Fibroblast of peridontal ligament (primary cell): ENCODE measurements around the gene HCK.

Source experiments
- DNase-seq: peaks from one replicate; pipeline ENCODE4 v3.0.0-alpha.2; 2010; ENCODE audit errors: extremely low read depth

HCK gene

DNA sequence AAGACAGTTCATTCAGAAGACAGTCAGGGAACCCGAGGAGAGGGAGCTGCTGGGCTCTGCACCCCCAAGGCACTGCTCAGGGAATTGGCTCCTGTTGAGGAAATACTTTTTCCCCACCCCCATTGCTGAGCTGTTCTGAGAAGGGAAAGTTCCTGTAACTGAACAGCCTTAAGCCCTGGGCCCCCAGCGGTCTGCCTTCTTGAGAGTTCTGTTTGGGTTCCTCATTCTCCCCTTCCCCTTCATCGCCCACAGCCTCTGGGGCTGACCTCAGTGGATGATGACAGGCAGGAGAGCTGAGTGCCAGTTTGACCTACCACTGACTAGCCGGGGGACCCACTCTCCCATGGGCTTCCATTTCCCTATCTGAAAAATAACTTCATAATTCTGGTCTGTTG lies 10.7 kb downstream of the HCK start:
- no peak for DNase-seq

DNA sequence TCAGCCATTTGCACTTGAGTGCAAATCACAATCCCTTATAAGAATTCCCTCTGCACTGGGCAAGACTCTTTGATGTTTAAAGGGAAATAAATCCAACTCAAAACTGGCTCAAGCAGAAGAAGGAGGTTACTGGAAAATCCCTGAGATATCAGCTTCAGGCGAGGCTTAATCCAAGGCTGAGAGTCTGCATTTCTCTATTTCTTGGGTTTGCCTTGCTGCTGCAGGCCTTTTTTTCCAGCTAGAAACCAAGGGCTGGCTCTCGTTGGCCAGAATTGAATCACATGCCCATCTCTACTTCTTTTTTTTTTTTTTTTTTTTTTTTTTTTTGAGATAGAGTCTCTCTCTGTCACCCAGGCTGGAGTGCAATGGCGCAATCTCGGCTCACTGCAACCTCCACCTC lies 11.7 kb downstream of the HCK start:
- no peak for DNase-seq

DNA sequence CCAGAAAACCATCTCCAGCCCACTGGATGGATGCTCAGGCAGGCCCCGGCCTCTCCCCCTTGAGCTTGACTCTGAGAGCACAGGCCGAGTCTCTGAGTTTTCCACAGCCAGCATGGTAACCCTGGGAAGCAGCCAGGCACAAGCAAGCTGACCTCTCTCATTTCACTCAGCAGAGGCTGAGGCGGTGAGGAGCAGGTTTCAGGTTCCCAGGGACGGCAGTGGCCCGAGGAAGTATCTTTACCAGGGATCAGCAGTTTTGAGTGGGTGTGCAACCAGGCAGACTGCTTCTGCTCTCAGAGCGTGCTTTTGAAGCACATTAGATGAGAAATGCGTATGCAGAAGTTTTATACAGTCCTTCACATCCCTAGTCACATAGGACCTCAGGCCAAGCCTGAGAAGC lies 12.6 kb downstream of the HCK start:
- DNase-seq, result no peak

DNA sequence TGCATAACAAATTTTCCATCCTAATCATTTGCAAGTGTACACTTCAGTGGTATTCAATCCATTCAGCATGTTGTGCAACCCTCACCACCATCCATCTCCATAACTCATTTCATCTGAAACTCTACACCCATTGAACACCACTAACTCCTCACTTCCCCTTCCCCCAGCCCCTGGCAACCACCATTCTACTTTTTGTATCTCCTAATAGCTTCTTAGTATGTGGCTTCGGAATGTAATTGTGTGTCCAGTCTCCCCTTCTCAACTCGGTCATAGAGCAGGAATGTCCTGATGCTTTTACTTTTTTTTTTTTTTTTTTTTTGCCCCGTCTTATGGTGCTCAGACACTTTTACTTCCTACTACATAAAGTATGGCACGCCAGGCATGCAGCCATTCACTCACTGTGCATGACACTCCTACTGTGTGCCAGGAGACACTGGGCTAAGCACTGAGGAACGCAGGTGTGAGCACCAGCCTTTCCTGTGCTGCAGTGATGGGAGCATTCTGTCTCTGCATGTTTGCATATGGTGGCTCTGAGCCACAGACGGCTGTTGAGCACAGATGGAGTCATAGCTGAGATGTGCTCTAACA lies 15.3 kb downstream of the HCK start:
- DNase-seq, result peak; percentile 95

DNA sequence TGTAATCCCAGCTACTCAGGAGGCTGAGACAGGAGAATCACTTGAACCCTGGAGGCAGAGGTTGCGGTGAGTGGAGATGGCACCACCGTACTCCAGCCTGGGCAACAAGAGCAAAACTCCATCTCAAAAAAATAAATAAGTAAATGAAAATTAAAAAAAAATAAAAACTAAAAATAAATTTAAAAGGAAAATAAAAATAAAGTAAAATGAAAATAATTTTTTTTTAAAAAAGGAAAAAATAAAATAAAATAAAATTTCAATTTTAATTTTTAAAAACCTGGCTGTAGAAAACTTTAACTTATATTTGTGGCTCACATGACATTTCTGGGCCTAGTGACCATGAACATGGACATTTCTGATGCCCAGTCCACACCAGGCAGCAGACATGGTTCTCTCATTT lies 16.1 kb downstream of the HCK start:
- no peak for DNase-seq

DNA sequence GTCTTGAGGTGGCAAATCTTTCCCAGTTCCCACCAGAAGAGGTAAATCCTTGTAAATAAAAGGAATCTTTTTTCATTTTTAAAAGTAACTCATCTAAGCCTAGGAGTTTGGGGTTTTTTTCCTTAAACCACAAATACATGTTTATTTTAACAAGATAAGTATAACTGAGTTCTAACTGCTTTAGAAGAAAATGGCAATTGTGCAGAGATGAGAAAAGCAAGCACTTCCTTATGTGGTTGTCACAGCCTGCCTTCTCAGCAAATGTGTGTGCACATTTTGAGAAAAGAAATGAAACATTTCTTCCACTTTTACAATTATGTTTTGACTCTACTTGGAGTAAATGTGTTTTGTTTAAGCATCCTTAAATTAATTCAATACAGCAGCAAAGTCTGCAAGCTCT lies 17.7 kb downstream of the HCK start:
- DNase-seq, result peak; percentile 29

DNA sequence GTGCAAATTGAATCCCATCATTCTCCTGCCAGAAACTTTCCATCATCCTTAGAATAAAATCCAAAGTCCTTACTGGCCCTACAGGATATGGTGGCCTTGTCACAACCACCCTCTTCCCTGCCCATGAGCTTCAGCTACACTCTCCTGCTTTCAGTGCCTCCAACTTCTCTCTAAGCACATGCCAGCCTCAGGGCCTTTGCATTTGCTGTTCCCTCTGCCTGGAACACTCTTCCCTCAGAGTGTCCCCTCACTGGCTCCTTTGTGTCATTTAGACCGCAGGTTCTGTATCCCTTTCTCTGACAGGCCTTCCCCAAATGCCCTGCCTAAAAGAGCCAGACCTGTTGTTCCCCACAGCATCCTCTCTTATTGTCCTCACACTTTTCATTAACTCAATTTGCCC lies 18.2 kb downstream of the HCK start:
- DNase-seq, result no peak

DNA sequence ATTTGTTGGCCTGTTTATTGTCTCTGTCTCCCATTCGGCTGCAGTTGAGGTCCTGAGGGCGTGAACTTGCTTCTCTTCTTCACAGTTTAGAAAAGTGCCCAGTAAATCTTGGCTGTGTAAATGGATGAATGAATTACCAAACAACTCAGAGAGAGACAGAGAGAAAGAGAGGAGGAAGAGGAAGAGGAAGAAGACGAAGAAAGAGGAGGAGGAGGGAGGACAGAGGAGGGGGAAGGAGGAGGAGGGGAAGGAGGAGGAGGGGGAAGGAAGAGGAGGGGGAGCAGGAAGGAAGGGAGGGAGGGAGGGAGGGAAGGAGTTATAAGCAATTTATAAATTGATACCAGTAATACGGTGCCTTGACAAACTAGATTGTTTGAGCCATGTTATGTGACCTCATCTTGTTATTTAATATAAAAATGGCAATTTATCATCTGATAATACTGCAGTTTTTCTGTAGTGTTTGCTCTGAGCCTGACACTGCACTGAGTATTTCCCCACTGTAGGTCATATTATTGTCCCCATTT lies 18.7 kb downstream of the HCK start:
- DNase-seq, result no peak

DNA sequence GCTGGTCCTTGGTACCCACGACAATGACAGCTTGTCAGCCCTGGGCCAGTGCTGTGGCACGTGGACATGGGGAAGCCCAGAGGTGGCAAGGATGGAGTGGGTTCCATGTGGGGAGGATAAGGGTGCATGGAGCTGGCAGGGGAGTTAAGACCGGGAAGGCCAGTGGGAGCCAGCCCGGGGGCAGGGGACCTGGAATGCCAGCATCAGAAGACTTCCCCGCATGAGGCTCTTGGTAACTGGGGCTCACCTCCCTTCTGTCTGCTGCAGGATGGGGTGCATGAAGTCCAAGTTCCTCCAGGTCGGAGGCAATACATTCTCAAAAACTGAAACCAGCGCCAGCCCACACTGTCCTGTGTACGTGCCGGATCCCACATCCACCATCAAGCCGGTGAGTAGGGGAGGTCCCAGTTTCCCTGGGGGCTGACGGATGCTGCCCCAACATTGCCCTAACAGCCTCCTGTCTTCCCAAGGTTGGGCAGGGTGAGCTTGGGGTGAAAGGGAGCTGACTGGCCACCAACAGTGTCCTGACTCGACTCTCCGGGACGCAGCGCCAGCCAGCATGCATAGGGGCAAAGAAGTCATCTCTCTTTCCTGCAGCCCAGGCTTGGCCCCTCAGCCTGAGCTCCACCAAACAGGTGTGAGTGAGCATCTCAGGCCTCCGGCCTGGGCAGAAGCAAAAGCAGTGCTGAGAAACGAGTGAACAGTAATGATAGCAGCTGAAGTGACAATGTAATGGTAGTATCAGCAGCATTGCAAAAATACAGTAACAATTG lies 19.5 kb downstream of the HCK start:
- no peak for DNase-seq

DNA sequence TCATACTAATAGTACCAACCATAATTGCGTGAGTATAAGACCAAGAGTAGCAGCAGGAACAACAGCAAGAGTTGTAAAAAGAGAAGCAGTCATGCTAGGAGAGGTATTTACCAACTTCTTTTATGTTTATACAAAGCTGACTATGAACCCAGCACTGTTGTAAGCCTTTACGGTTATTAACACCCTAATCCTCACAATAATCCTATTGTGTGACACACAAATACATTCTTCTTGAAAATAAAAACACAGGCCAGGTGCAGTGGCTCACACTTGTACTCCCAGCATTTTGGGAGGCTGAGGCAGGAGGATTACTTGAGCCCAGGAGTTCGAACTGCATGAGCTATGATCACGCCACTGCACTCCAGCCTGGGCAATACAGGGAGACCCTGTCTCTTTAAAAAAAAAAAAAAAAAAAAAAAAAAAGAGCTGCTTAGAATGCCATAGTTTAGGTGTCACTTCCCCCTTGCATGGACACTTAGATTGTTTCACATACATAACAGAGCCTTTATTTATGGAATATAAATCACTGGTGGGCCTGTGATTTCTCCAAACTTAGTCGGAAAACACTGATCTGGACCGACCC lies 20.2 kb downstream of the HCK start:
- DNase-seq, result no peak

DNA sequence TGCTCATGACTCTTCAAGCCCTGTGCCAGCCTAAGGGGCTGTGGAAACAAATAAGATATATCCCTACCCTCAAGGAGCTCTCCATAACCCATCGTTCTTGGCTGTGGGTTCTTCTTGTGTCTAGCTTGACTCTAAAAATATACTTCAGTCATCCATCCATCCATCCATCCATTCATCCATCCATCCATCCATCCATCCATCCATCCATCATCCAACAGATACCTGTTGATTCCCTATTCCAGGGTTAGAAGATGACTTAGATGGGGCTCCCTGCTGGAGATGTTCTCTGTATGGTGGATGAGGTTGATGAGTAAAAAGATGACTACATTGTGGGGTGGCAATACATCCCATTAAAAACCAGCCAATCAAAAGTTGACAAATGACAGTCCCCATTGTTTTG lies 23.5 kb downstream of the HCK start:
- DNase-seq, result no peak

DNA sequence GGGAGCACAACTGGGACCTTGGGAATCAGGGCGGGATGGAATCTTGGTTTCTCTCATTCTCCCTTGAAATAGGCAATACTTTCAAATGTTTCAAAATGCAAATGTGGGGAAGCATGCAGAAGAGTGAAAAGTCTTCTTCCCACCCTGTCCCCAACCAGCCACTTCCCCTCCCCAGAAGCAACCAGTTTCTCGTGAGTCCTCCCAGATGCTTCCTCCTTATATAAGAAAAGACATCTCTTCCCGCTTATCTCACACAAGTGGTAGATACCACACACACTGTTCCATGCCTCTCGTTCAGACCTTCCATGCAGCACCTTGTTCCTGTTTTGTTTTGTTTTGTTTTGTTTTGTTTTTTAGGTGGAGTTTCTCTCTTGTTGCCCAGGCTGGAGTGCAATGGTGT lies 25.1 kb downstream of the HCK start:
- no peak for DNase-seq

DNA sequence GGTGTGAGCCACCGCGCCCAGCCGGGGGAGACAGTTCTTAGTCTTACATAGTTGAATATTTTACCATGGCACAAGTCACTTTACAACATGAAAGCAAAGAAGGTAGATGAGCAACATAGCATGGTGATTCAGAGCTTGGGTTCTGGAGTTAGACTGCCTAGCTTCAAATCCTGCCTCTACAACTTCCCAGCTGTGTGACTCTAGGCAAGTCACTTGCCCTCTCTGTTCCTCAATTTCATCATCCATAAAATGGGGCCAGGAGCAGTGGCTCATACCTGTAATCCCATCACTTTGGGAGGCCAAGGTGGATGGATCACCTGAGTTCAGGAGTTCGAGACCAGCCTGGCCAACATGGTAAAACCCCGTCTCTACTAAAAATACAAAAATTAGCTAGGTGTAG lies 26.3 kb downstream of the HCK start:
- no peak for DNase-seq

DNA sequence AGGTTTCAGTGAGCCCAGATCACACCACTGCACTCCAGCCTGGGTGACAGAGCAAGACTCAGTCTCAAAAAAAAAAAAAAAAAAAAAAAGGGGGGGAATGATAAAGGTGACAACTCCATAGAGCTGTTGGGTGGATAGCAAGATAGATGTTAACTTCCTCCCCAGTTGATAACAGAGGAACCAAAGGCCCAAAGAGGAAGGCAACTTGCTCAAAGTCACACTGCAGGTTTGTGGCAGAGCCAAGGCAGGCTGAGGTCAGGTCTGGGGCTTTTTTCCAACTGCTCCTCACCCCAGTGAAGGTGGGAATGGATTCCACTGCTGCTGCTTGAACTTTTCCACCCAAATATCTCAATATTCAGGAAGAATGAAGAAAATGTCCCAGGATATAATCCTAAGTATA lies 26.7 kb downstream of the HCK start:
- no peak for DNase-seq

DNA sequence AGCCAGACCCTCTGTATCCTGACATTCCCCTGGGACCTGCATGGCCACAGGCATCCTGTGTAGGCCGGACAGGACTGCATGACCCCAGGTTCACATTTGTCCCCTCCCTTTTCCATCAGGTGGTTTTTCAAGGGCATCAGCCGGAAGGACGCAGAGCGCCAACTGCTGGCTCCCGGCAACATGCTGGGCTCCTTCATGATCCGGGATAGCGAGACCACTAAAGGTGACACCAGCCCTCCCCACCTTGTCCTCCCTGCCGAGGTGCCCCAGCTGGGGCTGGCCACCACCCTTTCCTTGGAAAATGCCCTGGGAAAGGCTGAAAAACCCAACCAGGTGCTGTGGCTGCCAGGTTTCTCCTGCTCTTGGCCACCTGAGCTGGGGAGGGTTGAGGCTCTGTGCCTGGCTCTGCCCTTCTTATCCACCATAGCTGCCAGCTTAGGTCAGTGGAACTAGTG lies 27.6 kb downstream of the HCK start:
- no peak for DNase-seq

DNA sequence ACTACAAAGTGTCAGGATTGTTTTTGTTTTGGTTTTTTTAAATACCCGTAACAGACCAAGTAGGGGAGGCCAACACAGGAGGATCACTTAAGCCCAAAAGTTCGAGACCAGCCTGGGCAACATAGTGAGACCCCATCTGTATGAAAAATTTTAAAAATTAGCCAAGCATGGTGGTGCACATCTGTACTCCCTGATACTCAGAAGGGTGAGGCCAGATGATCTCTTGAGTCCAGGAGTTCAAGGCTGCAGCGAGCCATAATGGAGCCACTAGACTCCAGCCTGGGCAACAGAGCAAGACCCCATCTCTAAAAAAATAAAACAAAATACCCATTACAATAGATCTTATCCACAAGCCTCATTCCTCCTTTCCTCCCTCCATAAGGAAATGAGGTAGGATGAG lies 28.7 kb downstream of the HCK start:
- DNase-seq, result no peak

DNA sequence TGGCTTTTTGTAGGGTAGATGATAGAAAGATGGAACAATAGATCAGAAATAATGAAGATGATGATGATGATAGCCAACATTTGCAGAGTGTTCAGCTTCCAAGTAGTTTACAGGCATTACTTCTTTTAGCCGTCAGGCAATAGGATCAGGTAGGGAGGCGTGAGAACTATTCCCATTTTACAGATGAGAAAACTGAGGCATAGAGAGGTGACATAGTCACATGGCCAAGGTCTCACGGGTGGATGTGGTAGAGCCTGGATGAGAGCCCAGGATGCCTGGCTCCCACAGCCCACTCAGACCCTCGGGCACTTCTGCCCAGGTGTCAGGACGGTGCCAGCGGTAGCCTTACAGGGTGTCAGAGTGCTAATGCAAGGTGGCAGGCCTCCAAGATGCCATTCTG lies 31.4 kb downstream of the HCK start:
- DNase-seq, result no peak

DNA sequence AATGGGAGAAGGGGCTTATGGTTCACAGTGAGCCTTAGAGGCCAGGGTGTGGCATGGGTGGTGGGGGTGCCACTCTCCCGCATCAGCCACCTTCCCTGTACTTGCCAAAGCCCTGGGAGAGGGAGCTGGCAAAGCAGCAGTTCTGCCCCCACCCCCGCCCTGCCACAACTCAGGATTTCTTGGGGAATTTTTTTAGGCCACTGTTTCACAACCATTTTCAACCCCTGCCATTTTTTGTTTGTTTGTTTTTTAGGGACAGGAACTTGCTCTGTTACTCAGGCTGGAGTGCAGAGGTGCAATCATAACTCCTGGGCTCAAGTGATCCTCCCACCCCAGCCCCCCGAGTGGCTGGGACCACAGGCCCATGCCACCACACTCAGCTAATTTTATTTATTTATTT lies 35.0 kb downstream of the HCK start:
- no peak for DNase-seq

DNA sequence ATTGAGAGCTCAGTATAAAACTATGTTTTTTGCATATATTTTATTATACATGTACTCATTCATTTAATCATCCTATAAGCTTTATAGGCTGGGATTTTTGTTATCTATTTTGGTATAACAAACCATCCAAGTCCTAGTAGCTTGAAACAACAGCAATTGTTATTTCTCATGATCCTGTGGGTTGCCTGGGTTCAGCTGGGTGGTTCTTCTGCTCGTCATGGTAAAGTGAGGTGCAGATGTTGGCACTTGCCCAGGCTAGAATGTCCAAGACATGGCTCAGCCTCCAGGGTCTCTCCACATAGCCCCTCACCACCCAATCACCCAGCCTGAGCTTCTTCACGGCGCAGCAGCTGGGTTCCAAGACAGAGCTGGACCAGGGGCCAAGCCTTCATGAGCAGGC lies 36.7 kb downstream of the HCK start:
- no peak for DNase-seq

DNA sequence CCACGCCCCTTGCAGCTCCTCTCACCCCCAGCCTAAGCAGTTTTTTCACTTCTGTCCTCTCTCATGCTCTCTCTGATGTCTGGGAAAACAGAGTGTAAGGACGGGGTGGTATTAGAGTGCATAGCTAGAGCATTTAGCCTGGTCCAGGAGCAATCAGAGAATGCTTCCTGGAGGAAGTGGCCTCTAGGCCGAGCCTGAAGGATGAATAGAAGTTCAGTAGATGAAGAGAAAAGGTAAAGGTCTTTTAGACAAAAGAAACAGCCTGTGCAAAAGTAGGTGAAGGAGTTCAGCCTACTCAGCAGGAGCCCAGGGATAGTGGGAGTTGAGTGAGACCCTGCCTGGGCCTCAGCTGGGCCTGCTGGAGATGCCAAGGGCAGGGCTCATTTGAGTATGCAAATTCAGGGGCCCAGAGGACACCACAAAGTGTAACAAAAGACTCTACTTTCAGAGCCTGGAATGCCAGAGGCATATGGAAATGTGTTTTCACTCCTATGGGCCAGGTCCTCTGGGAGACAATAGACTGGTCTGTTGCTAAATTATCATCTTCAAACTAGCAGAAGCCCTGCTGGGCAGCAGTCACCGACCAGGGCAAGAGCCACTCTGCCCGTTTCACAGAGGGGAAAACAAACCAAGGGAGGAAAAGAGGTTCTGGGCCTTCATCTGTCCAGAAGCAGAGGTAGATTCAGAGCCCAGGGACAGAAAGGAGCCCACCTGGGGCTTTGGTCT lies 37.8 kb downstream of the HCK start:
- DNase-seq, result no peak

DNA sequence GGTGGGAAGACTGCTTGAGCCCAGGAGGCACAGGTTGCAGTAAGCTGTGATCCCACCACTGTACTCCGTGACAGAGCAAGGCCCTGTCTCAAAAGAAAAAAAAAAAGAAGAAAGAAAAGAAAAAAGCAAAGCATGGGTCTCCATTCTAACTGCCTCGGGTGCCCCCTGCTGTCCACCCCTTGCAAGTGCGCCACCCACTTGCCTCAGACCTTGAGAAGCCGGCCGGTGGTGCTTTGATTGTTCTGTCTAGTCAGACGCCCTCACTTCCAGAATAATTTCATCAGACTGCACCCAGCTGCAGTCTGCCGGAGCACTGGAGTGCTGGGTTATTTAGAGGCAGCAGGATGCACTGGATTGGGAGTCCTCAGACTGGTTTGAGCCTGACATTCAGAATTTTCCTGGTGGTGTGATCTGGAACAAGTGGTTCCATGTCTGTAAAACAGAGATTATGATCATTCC lies 39.9 kb downstream of the HCK start:
- DNase-seq, result peak; percentile 79

DNA sequence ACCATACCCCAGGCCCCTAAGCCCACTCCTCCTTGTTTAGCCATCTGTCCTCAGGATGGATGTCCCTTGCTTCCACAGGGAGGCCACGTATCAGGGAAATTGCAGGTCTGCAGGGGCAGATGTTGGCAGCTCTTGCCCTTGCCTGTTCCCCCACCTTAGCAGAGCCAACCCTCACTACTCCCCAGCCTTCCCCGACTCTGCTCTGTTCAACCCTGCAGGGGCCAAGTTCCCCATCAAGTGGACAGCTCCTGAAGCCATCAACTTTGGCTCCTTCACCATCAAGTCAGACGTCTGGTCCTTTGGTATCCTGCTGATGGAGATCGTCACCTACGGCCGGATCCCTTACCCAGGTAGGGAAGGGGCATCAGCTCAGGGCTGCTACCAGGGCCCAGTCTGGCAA lies 46.7 kb downstream of the HCK start:
- no peak for DNase-seq
